ENCODE measurements around the gene NELFCD. TPM values are rescaled to one million over a fixed set of nuclear protein-coding genes. Genes with fewer than 3 reads are reported as not detected.
"Not testable (repeated sequence)": the region's sequence is repeated elsewhere in the genome, so short reads cannot be mapped to it uniquely, and the experiment has no call there.

NELFCD gene
- polyA plus RNA-seq, 3 donors, result 49.0 to 74.8 (median 50.1) TPM

DNA sequence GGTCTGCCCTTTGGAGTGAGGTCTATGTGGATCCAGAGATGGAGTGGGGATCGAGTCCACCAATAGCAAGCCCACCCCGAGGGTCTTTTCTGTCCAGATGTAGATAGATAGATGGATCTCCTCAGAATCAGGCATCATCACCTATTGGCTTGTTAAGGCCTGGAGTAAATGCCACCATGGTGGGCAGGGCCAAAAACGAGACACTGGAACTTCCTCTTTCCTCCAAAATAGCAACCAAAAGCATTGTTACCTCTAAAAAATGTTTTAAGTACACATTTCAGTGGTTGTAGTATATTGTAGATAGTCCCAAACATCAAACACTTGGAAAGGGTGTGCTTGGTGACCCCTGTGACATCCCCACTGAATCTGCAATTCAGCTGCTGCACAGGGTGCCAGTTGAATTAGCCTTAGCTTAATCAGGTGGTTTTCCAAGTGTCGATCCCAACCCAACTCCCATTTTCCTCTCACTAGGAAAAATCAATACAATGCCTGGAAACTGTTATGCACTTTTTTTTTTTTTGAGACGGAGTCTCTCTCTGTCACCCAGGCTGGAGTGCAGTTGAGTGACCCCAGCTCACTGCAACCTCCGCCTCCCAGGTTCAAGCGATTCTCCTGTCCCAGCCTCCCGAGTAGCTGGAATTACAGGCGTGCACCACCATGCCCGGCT, 35.0 kb upstream of the NELFCD start:
- Histone ChIP-seq H4K20me1 (ENCODE audit: insufficient read depth, low read length) (no peaks in the 10 kb centered on the region), H3K4me2 (replicated peaks; ENCODE audit: extremely low read depth, low read length, poor library complexity, severe bottlenecking) (no peak overlapping the region), H3K4me1 (ENCODE audit: control insufficient read depth in 1 of 2, insufficient read depth in 2 of 2, low read length in 2 of 2) (peaks cover 9 to 13% of the 10 kb centered on the region in 2 donors), H3K4me3 (replicated peaks in 1 of 3; ENCODE audit: low read depth in 2 of 3, low read length in 3 of 3) (no peak overlapping the region), H3K36me3 (replicated peaks in 1 of 2; ENCODE audit: control insufficient read depth in 1 of 2, insufficient read depth in 2 of 2, low read length in 2 of 2) (no peaks in the 10 kb centered on the region), H3K9ac (ENCODE audit: insufficient read depth, low read length, poor library complexity, severe bottlenecking) (no peak overlapping the region), H3K27ac (ENCODE audit: low read depth in 1 of 2, low read length in 2 of 2) (no peak overlapping the region), H3K27me3 (ENCODE audit: control insufficient read depth in 2 of 2, insufficient read depth in 2 of 2, low read length in 2 of 2) (no peaks in the 10 kb centered on the region), H3K79me2 (ENCODE audit: insufficient read depth, low read length) (no peaks in the 10 kb centered on the region), H3K9me3 (replicated peaks in 1 of 2; ENCODE audit: control insufficient read depth in 1 of 2, insufficient read depth in 1 of 2, low read length in 2 of 2) (no peaks in the 10 kb centered on the region), H2AFZ (ENCODE audit: insufficient read depth, low read depth, low read length, poor library complexity, severe bottlenecking) (no peak overlapping the region)
- Mint-ChIP-seq H3K27me3 (ENCODE audit: low read depth in 3 of 3) (no peaks in the 10 kb centered on the region), H3K27ac (no peak overlapping the region), H3K9me3 (no peaks in the 10 kb centered on the region), H3K4me1 (peaks cover 14% of the 10 kb centered on the region), H3K36me3 (no peaks in the 10 kb centered on the region), H3K4me3 (no peak overlapping the region)
- intact Hi-C loops (cut with micrococcal nuclease), result no loop called here
- 98% methylated on average over 7 of the region's 10 CpGs for WGBS (ENCODE audit: insufficient coverage)
- peak in 1 of 3 donors; percentile 12 for DNase-seq
- TF ChIP-seq CTCF (IDR thresholded peaks at IDR 0.05), result no peak

GRCh38 chr20:58947797-58948388, 33.2 kb upstream of the NELFCD start:
- DNase-seq; H3K4me3 Mint-ChIP-seq; H3K27me3 ChIP-seq (ENCODE audit: control insufficient read depth in 2 of 2, insufficient read depth in 2 of 2, low read length in 2 of 2); H3K9me3 ChIP-seq (replicated peaks in 1 of 2; ENCODE audit: control insufficient read depth in 1 of 2, insufficient read depth in 1 of 2, low read length in 2 of 2); H3K4me2 ChIP-seq (replicated peaks; ENCODE audit: extremely low read depth, low read length, poor library complexity, severe bottlenecking); H3K27me3 Mint-ChIP-seq (ENCODE audit: low read depth in 3 of 3); H3K36me3 ChIP-seq (replicated peaks in 1 of 2; ENCODE audit: control insufficient read depth in 1 of 2, insufficient read depth in 2 of 2, low read length in 2 of 2); intact Hi-C loops (cut with micrococcal nuclease); H3K36me3 Mint-ChIP-seq; H3K27ac Mint-ChIP-seq; H3K79me2 ChIP-seq (ENCODE audit: insufficient read depth, low read length); H2AFZ ChIP-seq (ENCODE audit: insufficient read depth, low read depth, low read length, poor library complexity, severe bottlenecking); H3K27ac ChIP-seq (ENCODE audit: low read depth in 1 of 2, low read length in 2 of 2); H4K20me1 ChIP-seq (ENCODE audit: insufficient read depth, low read length); H3K9me3 Mint-ChIP-seq; H3K9ac ChIP-seq (ENCODE audit: insufficient read depth, low read length, poor library complexity, severe bottlenecking); H3K4me3 ChIP-seq (replicated peaks in 1 of 3; ENCODE audit: low read depth in 2 of 3, low read length in 3 of 3): not testable (repeated sequence)
- peaks cover 9 to 13% of the 10 kb centered on the region in 2 donors for H3K4me1 ChIP-seq (ENCODE audit: control insufficient read depth in 1 of 2, insufficient read depth in 2 of 2, low read length in 2 of 2)
- 100% methylated on average over 2 of the region's 7 CpGs for WGBS (ENCODE audit: insufficient coverage)
- peaks cover 14% of the 10 kb centered on the region for H3K4me1 Mint-ChIP-seq
